CD4-positive, alpha-beta T cell treated with Interleukin-17A for 1 hour (primary cell): ENCODE measurements around the gene RBM33.

Experiments used
- DNase-seq: peaks from one replicate; pipeline ENCODE4 v3.0.0-alpha.2; 2020

The RBM33 gene

DNA sequence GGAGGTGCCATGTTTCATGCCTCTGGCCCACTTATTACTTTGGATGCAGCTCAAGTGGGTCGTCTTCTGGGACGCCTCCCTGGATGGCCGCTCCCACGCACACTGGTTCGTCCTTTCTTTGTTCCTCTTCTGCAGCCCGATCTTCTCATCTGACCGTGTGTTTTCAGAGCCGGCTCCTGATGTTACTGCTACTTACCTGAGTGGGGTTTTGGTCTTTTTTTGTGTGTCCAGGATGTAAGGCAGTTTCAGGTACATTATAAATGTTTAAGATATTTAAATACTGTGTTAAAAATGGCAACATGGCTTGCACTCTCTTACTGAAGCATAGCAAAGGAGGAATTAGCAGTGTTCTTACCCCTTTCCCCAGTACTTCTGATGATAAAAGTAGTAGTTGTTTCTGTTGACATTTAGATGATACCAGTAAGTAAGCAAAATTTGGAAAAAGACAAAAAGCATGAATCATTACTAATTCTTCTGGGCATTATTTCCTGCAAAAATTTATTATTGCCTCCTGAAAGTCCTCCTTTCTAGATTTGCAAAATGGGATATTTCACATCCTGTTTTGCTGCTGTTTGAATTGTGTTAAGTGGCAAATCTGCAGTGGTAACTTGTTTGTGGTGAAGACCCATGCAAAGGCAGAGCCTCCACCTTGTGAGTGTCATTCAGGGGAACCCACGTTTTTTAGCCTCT, 108.4 kb downstream of the RBM33 start:
- no peak for DNase-seq

DNA sequence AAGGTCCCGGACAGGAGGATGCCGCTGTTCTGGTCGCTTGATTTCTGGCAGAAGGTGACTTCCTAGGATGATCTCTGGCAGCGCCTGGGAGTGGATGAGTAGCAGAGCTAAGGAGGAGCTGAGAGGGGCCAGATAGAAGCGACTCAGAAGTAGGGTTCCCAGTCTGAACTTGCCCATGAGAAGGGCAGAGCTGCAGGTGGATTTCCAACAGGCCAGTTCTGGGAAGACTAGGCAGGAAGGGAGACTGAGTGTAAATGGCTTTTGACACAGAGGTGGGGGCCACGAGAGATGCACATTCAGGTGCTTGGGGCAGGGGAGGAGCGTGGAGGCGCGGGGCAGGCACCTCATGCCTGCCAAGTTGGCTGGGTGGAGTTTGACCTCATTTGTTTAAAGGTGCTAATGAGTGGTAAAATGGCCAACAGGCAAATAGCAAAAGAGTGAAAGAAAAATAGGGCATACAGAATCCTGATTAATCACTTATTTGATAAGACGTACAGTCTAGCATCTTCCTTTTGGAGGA, 109.0 kb downstream of the RBM33 start:
- DNase-seq, result no peak

DNA sequence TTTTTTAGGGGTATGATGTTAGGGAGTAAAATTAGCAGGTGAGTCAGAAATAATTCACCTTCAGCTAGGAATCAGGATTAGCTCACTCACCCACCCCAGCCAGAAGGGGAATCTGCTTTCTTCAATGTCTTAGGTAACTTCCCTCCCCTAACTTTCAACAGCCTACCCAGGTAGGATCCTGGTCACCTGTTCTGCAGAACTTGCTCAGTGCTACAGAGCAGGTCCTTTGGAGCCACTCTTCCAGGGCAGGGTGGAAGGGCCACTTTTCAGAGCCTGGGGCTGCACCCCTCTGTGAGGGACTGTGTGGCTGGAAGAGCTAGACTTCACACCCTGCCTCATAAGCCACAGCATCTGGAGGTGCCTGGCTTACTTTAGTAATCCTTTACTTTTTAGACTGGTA, 109.7 kb downstream of the RBM33 start:
- no peak for DNase-seq

DNA sequence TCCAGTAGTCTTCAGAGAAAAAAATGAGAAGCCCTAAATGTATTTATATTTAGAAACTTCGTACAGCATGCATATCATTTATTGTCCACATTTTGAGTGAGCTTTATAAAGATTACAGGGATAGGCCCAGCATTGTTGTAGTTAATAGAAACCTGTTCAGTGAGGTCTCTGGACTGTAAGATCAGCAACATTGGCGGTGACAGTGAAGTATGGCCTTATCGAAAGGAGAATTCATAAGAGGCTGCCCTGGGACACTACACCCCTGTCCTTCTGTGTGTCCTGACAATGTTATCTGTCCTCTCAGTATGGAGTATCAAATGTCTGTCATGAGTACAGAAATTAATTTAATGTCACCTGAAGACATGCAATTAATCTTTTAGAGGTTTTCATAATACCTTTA, 110.6 kb downstream of the RBM33 start:
- DNase-seq, result no peak

DNA sequence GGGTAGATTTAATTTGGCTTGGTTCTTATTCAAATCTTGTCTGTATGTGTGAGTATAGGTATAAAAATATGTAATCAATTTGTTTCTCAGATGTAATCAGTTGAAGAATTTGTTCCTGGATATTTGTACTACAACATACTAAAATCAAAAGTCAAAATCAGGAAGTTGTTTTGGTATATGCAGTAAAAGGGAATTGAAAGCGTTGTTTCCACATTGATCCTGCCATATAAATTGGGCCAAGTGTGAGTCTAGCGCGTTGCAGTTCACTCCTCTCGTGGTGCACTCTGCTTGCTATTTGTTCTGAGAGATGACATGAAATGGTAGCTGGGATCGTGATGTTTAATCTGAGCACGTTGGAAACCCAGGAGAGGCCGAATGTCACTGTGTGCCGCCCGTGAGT, 111.9 kb downstream of the RBM33 start:
- DNase-seq, result no peak

DNA sequence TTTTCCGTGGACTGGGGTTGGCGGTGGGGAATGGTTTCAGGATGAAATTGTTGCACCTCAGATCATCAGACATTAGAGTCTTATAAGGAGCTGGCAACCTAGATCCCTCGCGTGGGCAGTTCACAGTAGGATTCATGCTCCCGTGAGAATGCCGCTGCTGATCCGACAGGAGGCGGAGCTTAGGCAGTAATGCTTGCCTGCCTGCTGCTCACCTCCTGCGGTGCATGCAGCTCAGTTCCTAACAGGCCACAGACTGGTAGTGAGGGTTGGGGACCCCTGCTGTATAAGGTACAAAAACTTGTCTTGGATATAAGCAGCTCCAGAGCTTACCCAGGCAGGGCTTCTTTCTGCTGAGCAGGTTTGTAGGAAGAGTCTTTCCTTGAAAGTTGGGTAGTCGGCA, 113.9 kb downstream of the RBM33 start:
- DNase-seq, result no peak

DNA sequence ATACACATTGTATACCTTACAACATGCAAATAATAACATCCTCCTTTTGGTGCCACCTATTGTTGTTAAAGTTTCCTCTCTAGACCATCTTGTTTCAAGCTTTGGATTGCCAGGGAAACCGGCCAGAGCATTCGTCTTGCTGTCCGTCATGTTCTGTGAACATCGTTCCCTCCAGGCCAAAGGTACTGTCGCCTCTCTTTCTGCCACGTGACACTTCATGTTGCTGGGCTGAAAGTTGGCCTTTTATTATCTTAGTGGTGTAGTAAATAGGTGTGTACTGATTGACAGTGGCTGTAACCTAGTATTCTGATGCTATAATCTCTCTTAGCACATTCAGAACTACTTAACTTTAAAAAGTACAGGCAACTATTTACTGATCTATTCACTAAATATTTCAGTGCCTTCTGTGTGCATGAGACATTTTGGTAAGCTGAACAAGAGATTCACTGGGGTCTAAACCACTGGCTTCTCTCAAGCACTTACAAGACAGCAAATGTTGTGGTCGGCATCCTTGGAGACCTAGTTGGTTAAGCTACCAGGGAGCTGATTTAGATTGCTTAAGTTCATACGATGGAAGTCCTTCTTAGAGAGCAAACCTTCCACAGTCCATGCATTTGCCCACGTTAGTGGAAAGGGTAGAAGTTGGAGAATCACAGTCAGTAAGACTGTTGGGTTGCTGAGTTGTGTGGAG, 115.4 kb downstream of the RBM33 start:
- no peak for DNase-seq

DNA sequence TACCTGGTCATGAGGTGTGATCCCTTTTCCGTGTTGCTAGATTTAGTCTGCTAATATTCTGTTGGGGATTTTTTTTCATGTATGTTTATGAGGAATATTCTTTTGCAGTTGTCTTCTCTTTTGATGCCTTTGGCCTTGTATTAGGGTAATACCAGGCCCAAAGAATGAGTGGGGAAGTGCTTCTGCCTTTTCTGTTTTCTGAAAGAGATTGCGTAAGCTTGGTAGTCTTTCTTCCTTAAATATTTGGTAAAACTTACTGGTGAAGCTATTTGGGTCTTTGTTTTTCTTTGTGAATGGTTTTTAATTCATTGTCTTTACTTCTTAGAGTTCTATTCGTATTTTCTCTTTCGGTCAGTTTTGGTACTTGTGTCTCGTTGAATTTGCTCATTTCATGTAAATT, 116.7 kb downstream of the RBM33 start:
- no peak for DNase-seq

DNA sequence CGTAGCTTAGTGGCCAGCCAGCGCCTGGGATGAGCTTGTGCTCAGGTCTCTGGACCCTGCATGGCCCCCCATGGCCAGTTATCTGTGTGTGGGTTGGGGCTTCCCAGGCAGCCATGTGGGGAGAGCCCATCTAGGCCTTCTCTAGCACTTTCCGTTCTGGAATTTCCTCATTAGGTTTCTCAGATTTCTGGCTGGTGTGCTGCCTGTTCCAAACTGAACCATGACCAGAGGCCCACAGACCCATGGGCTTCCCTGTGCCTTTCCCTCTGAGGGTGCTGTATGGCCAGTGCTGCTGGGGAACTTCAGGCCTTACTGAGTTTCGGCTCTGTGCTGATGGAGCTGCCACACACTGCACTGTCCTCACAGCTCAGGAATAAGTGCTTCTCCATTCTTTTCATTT, 117.6 kb downstream of the RBM33 start:
- no peak for DNase-seq

DNA sequence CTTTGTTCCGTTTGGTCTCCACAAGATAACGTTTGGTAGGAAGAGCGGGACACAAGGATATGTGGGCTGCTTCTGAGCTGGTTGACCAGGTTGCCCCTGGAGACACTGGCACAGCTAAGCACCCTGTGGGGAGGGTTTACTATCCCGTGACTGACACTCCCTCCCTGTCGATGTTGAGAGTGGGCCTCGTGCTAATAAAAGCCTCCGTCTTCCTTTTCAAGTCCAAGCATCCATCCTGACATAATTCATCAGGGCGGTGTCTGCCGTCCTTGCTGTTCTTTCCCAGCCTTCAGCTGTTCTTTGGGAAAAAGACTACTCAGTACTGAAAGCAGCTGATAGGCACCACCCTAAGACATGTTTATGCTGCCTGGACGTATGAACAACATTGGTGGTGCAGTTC, 118.2 kb downstream of the RBM33 start:
- DNase-seq, result no peak

DNA sequence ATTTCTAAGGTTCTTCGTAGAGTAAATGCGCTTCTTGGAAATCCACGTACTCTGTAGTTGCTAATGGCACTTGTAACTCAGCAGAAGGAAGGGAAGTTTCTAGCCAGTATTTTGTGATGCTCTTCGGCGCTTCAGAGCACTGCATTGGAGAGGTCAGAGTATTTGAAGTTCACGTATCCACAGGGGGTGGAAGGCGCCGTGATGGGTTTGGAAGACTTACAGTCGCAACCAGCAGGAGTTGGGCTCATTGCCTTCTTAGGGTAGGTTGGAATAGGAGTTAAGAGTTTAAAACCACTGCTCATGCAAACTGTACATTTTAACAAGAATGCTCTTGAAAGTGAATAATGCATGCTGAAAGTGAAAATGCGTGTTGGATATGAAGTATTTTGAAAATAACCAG, 118.7 kb downstream of the RBM33 start:
- no peak for DNase-seq

DNA sequence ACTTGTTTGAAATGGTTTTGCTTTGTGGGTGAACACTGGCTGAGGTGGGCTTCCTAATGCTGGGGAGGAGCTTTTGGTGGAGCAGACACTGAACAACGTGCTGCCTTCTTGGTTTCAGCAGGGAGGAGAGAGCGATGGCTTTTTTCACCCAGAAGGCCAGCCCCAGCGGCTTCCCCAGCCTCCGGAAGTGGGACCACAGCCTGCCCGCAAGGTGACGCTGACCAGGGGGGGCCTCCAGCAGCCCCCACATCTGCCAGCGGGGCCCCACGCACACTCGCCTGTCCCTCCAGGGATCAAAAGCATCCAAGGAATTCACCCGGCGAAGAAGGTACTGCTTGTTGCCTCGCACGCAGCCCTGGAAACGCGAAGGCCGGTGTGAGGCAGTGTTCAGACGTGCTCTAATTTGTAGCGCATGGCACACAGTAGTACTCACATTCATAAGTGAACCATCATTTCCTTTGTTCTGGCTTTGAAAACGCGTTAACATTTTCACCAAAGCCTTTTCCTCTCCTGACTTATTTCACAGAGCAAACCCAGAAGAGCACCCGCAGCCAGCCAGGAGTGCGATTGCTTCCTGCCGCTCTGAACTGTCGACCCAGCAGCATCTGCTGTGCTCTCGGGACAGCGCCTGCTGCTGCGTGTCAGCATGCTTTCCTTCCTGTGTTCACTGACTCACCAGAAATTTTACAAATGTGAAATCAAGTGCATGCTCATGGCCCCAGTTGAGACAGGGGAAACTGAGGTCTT, 119.4 kb downstream of the RBM33 start:
- peak; percentile 50 for DNase-seq

DNA sequence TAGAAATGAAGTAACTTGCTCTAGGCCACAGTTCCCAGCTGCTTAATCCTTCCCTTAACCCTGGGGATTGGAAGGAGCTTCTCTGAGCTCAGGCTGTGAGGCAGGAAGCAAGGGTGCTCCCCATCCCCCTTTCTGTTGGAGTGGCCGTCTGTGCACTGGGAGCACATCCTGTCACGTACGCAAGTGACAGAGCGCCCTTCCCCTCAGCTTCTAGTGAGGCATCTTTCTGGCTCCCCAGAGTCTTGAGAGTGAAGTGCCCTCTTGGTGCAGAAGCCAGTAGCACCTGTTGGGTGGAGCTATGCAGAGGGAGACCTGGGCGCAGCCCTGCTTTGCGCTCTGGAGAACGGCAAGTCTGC, 120.0 kb downstream of the RBM33 start:
- peak; percentile 28 for DNase-seq

DNA sequence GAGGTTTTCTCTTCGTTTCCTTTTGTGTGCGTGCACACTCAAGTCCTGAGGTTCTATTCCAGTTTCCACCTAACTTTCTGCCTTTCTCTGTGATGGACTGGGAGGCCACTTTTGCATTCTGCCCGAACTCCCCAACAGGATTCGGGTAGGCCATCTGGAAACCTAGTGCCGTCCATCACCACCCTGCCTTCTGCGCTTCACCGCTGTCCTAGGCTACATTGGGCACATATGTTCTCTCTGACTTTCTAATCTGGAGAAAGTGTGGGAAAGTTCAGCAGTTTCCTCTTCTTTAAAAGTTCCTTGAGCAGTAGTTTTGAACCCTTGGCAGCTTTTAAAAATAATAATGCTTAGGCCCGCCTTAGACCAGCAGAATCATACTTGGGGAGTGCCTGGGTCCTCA, 121.0 kb downstream of the RBM33 start:
- DNase-seq, result no peak

DNA sequence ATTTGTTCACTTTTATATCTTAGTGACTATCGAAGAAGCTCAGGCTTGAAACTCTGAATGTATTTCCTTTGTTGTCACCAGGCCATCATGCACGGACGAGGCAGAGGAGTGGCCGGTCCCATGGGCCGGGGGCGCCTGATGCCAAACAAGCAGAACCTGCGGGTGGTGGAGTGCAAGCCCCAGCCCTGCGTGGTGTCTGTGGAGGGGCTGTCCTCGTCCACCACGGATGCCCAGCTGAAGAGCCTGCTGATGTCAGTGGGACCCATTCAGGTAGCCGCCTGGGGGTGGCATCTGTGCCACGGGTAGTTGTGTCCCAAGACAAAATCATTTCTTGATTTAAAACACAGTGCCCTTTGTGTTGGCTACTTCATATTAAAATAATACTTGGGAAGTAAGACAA, 121.9 kb downstream of the RBM33 start:
- no peak for DNase-seq

DNA sequence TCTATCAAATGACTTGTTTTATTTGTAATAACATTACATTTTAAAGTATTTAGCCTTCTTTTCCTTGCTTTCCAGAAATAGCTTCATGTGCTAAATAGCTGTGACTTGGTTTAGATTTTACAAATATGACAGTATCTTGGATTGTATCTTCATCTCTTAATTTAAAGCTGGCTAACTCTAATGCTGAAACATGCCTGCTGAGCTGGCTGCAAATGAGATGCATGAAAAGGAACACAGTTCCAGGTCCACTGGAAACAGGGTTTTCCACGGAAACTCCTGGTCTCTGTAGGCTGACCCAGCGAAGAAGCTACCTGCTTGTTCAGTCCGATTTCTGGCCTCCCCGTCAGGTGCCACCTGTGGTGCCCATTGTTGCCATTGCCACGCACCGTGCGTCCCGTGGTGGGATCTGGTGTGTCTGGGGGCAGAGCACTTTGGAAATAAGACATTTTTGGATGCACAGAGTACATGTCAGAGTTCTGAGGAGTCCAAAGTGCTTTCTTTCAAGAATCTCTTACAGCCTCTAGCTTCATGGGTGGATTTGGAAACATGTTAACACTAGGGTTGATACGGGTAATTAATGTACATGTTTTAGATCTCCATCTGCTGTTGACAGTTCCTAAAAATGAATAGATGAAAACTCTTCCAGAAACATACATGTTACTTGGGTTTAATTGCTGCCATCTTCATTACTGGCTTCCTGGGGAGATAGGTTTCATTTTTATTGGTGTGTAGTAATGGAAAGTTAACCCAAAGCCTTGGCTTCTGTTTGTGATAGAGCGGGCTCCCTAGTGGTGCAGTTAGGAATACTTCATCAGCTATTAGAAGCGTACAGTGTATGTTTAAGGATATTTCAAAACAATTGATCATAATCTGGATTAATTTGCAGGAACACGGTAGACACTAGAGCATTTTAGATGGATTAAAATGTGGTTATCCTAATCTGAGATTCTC, 122.8 kb downstream of the RBM33 start:
- DNase-seq, result no peak

DNA sequence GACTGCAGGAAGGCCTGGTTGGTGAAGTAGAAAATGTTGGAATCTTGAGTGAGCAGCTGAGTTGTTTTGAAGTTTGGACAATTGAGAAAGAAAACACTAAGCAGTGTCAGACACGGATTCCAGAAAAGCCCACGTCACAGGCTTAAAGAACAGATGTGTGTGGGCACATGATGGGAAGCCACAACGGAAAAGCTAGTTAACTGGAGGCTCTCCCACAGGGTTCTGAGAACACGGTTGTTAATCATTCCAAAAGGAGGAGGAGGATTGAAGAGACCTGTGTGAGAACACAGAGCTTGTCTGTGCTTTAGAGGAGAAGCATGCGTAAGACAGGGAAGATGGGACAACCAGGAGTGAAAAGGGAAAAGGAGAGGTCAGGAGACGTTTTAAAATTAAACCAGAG, 125.2 kb downstream of the RBM33 start:
- DNase-seq, result no peak

DNA sequence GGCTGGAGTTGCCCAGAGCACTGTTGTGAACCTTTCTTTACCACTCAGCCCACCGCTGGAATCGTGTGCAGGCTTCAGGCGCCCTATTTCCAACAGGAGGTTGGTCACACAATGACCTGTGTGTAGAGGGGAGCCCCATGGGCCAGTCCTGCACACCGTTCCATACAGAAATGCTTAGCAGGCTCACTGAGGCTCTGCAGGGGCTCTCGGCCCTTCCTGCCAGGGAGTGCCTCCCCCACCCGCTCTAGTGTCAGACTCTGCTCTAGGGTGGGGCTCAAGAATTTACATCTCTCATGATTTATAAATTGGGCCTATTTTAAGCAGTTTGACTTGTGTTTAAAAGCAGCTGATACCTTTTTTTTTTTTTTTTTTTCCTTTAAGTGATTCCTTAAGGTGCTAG, 125.8 kb downstream of the RBM33 start:
- DNase-seq, result no peak

DNA sequence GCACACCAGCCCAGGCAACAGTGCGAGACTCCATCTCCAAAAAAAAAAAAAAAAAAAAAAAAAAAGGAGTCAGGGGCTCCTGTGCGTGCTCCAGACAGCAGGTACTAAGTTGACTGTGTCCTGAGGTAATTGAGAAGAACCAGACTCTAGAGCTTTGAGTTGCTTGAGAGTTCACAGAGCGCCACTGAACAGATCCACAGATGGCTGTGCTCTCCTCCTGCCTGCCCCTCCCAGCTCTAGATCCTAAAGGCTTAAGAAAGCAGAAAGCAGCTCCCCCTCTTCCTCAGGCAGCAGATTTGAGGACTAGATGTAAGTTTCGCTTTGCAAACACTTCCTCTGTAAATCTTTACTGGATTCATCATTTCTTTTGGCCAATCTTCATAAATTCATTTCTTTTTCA, 129.1 kb downstream of the RBM33 start:
- DNase-seq, result no peak

DNA sequence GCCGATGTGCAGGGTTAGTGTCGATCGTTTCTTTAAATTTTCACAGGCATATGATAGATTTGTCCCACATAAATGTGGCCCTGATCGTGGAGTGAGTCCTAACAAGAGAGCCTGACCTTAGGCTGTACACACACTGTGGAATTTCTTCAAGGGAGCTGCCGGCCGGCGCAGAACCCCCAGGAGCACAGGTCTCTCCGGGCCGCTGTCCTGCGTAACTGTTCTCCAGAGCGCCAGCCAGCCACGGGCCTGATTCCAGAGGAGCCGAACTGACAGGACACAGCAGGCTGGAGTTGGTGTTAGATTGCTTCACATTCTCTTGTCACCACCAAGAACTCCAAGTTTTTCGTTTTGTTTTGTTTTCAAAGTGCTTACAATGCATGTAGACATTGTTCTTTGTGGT, 130.5 kb downstream of the RBM33 start:
- no peak for DNase-seq

DNA sequence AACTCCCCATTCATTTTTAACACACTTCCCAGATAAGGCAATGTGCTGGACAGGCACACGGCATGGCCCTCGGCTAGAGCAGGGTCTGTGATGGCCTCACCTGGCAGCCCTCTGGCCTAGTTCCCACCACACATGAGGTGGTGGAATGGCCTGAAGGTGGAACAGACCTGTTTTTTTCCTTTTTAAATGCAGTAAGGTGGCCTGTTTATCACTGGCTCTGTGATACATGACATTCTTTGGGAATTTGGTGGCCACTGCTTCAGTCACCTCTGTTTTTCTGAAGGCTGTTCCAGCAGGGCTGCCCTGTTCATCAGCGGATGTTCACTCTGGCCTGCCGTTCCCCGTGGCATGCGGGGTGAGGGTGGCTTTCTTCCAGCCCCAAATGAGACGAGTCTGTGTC, 131.2 kb downstream of the RBM33 start:
- no peak for DNase-seq

DNA sequence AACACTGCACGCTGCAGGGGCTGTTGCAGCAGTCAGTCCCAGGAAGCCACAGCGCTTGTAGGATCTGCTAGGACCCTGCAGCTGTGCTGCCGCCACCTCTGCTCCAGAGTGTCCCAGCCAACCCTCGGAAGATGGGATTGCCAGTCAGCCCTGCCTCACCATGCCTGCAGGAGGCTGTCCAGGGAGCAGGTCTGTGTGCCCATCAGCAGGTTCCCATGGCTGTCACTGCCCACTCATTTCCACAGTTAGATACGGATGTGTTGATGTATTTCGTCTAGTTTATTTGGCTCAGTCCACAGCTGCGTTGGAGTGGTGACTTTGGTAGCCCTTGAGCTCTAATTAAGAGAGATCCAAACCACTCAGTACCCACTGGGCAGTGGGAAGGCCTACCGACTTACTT, 132.1 kb downstream of the RBM33 start:
- DNase-seq, result no peak

DNA sequence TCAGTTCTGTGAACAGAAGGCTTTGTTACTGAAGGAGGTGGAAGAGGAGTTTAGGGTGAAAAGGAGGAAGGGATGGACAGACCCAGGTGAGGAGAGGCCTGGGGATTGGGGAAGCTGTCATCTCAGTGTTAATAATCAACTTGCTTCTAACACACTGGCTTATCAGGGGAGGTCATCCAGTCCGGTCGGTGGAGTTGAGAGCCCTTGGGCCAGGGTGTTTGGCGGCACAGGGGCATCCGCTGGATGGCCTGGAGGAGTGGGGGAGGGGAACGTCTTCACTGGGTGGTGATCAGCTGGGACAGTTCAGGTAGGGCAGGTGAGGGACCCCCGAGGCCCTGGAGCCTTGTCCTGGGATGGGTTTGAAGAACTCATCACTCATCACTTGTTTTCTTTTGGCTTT, 133.9 kb downstream of the RBM33 start:
- DNase-seq, result no peak
